ENCODE results near the gene NR2C1.

The NR2C1 gene

DNA sequence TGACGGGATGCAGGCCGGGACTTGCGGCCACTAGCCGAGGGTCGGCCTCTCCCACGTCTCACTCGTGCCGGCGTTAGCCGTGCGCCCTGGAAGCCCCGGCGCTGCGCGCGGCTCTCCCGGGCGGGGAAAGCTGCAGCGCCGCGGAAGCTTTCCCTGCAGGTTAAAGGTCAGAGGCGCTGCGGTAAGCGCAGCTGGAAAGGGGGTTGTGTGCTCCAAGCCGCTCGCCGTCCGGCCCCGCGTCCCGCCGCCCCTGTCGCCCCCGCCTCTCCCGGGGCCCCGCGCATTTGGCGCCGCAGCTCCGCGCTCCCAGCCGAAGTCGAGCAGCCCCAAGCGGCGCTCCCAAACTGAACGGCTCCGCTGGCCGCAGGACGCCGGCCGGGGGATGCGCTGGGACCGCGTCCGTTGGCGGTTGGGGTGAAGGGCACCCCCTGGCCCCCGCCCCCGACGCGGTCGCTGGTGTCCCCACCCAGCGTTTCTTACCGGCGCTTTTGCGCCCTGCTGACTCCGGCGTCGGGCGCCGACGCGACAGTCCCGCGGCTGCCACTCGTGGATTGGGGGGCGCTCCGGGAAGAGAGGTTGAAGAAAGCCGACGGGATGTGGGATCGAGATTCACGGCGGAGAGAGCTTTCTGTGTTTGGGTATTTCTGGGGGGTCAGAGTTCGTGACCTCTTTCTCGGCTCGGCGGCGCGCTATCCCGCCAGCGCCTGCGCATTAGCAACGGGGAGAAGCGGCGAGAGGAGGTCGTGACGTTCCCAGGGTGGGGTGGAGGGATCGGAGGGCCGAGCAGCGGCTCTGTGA, at the start of gene NR2C1:
Gene NR2C1, minus strand, starts transcription at position 719 of the 798 bp plus-strand sequence. CDS start 6,234 bp downstream, outside the sequence.
- H3K4me3 ChIP-seq (ENCODE audit: low read length) = peak within 1 kb of the TSS; percentile 92
- peak; percentile 79 for DNase-seq (ENCODE audit: low read depth)
- no peak for TF ChIP-seq CTCF (conservative IDR thresholded peaks at IDR 0.05; ENCODE audit: low read depth, low read length)

DNA sequence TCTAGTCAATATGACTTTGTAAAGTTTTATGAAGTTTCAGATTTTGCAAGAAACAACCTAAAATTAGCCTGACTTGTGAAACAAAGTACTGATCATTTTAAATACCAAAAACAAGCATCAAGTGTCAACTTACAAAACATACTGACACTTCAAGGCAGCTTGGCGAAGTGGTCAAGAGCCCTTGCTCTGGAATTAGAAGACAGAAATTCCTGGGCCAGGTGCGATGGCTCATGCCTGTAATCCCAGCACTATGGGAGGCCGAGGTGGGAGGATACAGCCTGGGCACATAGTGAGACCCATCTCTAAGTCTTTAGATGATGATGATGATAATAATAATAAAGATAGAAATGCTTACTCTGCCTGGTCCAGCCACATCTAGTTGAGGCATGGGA, 45.4 kb upstream of the NR2C1 start:
- DNase-seq (ENCODE audit: low read depth) = no peak
- H3K4me3 ChIP-seq (ENCODE audit: low read length) = no peak overlapping the region
- no peak for TF ChIP-seq CTCF (conservative IDR thresholded peaks at IDR 0.05; ENCODE audit: low read depth, low read length)

DNA sequence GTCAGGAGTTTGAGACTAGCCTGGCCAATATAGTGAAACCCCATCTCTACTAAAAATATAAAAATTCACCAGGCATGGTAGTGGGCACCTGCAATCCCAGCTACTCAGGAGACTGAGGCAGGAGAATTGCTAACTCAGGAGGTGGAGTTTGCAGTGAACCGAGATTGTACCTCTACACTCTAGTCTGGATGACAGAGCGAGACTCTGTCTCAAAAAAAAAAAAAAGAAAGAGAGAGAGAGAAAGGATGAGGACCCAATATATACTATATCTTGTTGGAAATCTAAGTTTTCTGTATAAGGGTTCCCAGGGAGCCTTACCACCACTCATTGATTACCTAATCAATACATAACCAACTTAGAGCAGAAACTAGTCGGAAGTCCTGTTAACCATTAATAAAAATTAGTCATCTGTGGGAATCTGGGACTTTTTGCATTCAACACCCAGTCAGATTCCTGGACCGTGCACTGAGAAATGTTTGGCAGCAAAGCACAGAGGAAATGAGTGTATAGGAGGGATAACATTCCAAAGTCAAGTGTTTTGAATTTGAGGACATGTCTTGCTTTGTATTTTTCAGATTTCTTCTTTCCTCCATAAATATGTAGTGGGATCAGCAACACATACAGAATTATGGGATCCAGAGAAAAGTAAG, 44.8 kb upstream of the NR2C1 start:
- DNase-seq (ENCODE audit: low read depth) = peak; percentile 48
- TF ChIP-seq CTCF (conservative IDR thresholded peaks at IDR 0.05; ENCODE audit: low read depth, low read length) = no peak
- no peak overlapping the region for H3K4me3 ChIP-seq (ENCODE audit: low read length)

DNA sequence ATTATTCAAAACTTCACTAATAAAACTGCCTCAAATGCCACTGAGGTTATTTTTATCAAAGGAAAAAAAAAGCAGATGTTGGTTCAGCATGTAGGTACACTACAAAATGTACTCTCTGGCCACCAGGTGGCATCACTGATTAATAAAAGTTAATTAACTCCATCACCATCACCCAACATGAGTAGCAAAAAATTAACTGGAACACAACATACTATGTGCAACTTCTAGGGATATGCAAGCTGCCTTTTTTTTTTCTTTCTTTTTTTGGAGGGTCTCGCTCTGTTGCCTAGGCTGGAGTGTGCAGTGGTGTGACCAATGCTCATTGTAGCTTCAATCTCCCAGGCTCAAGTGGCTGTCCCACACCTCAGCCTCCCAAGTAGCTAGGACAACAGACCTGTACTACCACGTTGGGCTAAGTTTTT, 43.8 kb upstream of the NR2C1 start:
- no peak overlapping the region for H3K4me3 ChIP-seq (ENCODE audit: low read length)
- no peak for DNase-seq (ENCODE audit: low read depth)
- peak; percentile 51 for TF ChIP-seq CTCF (conservative IDR thresholded peaks at IDR 0.05; ENCODE audit: low read depth, low read length)

DNA sequence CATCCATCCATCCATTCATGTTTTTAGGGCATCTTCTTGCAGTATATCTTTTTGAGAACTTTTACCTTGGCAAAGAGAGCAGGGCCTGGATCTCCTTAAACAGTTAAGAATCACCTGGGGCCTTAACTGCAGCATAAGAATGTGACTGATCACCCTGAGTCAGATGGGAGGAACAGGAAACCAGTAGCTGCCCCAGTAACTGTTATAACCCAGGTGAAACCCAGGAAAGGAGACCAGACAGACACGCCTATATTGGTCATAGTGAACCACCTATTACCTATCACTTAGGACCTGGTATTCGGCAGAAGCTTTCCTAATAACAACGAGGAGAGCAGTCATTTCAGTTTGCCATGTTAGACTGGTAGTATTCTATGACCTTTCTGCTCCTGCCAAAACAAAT, 43.4 kb upstream of the NR2C1 start:
- H3K4me3 ChIP-seq (ENCODE audit: low read length) = no peak overlapping the region
- DNase-seq (ENCODE audit: low read depth) = no peak
- no peak for TF ChIP-seq CTCF (conservative IDR thresholded peaks at IDR 0.05; ENCODE audit: low read depth, low read length)

GRCh38 chr12:95116341-95116740, 42.9 kb upstream of the NR2C1 start:
- no peak for TF ChIP-seq CTCF (conservative IDR thresholded peaks at IDR 0.05; ENCODE audit: low read depth, low read length)
- no peak for DNase-seq (ENCODE audit: low read depth)
- no peak overlapping the region for H3K4me3 ChIP-seq (ENCODE audit: low read length)

DNA sequence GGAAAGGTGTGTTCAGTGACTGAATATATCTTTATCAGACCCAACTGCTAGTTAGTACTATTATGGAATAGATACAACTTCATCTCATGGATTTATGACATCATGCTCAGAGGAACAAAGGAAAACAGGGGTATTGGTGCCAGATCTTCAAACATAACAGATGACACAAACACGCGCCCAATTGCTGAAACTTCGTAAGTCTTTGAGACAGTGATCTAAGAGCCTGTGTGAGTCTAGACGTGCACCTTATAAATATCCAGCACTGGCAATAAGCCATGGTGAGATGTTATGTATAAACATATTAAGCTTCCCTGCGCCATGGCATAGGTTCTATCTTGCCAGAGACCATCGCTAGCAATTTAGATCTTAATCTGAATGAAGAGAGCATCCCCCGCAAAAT, 42.2 kb upstream of the NR2C1 start:
- H3K4me3 ChIP-seq (ENCODE audit: low read length) = no peak overlapping the region
- TF ChIP-seq CTCF (conservative IDR thresholded peaks at IDR 0.05; ENCODE audit: low read depth, low read length) = no peak
- no peak for DNase-seq (ENCODE audit: low read depth)
